Progenitor cell of endocrine pancreas (in vitro differentiated cells): ENCODE results near the gene NAXD. TPM values are rescaled to one million over a fixed set of nuclear protein-coding genes. Genes with fewer than 3 reads are reported as not detected.
"Not testable (repeated sequence)": the region's sequence is repeated elsewhere in the genome, so short reads cannot be mapped to it uniquely, and the experiment has no call there.

Source experiments
- DNase-seq: peaks from one replicate; pipeline ENCODE4 v3.0.0; 2021; ENCODE audit warnings: low spot score; ENCODE audit not compliant: unreplicated experiment
- H3K27ac Mint-ChIP-seq: 2 replicates; pipeline ENCODE4 v1.8.0; 2021; ENCODE audit warnings: mild to moderate bottlenecking, moderate library complexity, mixed read lengths
- H3K27me3 Mint-ChIP-seq: 2 replicates; pipeline ENCODE4 v1.8.0; 2021; ENCODE audit warnings: mixed read lengths
- H3K36me3 Mint-ChIP-seq: 2 replicates; pipeline ENCODE4 v1.8.0; 2022; ENCODE audit warnings: mixed read lengths; ENCODE audit not compliant: insufficient read depth
- H3K4me1 Mint-ChIP-seq: 2 replicates; pipeline ENCODE4 v1.8.0; 2021; ENCODE audit warnings: low read depth, mixed read lengths
- H3K4me3 Mint-ChIP-seq: 2 replicates; pipeline ENCODE4 v1.8.0; 2021; ENCODE audit warnings: low read depth, mild to moderate bottlenecking, moderate library complexity, mixed read lengths
- H3K9me3 Mint-ChIP-seq: 2 replicates; pipeline ENCODE4 v1.8.0; 2021; ENCODE audit warnings: low read depth, mixed read lengths
- CTCF ChIP-seq: fragments of 200-600 bp; sonication (generic); IDR thresholded peaks from one replicate; pipeline ENCODE4 v1.5.0; 2021; ENCODE audit warnings: antibody characterized with exemption, mild to moderate bottlenecking; ENCODE audit not compliant: unreplicated experiment
- total RNA-seq: library from RNA; stranded (reverse); gene quantifications from 2 replicates; pipeline ENCODE4 v1.2.1, GENCODE V29; 2021

NAXD gene
- total RNA-seq, 1 donor from 2014 or later: 34.2 TPM

DNA sequence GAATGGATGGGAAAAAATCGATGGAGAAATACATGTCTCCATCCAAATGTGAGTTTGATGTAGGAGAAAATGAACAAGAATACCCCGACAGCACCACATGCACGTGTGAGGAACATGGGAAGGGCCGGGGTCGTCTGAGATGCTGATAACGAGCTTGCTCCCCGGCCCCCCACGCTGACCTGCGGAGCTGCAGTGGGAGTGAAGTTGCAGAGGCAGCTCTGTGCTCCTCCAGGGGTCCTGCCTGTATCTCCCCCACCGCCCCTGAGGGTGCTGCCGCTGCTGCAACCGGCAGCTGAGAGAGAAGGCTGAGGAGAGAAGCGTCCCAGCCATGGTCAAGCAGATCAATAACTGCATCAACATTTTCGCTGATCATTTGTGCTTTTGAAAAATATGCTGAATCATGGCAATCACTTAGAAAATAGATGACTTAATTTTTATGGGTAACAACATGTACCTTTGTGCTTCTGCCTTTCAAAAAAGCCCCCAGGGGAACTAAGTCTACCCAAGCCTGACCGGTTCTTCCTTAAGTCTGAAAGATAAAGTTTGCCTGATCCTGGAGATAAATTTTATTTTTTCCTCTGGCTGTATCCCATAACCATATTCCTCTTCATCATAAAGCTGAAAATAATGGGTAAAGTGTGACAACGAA, 18.2 kb upstream of the NAXD start:
- Mint-ChIP-seq H3K4me3 (no peak overlapping the region), H3K4me1 (peaks cover 2% of the 10 kb centered on the region), H3K9me3 (no peaks in the 10 kb centered on the region), H3K27ac (no peak overlapping the region), H3K27me3 (no peaks in the 10 kb centered on the region), H3K36me3 (no peaks in the 10 kb centered on the region)
- no peak for DNase-seq
- no peak for TF ChIP-seq CTCF

GRCh38 chr13:110600261-110600819, 15.0 kb upstream of the NAXD start:
- no peak overlapping the region for H3K27ac Mint-ChIP-seq
- TF ChIP-seq CTCF: no peak
- H3K9me3 Mint-ChIP-seq: peaks cover 5% of the 10 kb centered on the region
- DNase-seq: no peak
- H3K27me3 Mint-ChIP-seq: no peaks in the 10 kb centered on the region
- H3K36me3 Mint-ChIP-seq: peaks cover 2% of the 10 kb centered on the region
- H3K4me3 Mint-ChIP-seq: no peak overlapping the region
- H3K4me1 Mint-ChIP-seq: peaks cover 3% of the 10 kb centered on the region

- Mint-ChIP-seq H3K4me1 (peaks cover 3% of the 10 kb centered on the region), H3K27me3 (no peaks in the 10 kb centered on the region), H3K4me3 (no peak overlapping the region), H3K27ac (no peak overlapping the region), H3K36me3 (peaks cover 2% of the 10 kb centered on the region), H3K9me3 (peaks cover 5% of the 10 kb centered on the region)
- no peak for DNase-seq
- no peak for TF ChIP-seq CTCF
Observed at GRCh38 chr13:110600980-110601379, 14.4 kb upstream of the NAXD start.

DNA sequence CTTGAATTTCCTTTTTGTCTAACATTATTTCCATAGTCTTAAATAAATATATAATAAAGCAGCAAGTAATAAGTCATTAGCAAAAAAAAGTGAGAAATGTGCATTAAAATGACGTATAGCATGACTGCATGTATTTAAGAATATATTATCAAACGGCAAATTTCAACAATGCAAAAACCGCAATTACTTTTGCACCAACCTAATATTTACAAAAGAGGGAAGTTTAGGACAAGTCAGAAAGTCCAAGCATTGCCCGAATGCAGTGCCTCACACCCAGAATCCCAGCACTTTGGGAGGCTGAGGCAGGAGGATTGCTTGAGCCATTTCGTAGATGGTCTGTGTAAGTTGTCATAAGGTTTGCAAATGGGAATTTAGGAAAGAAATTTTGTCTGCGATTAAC, 10.2 kb upstream of the NAXD start:
- Mint-ChIP-seq H3K27me3 (peaks cover under 1% of the 10 kb centered on the region), H3K27ac (no peak overlapping the region), H3K36me3 (peaks cover 5% of the 10 kb centered on the region), H3K4me1 (peaks cover 4% of the 10 kb centered on the region), H3K9me3 (peaks cover 9% of the 10 kb centered on the region), H3K4me3 (no peak overlapping the region)
- no peak for TF ChIP-seq CTCF
- no peak for DNase-seq

GRCh38 chr13:110606281-110606680, 9.1 kb upstream of the NAXD start:
- DNase-seq, H3K27me3 Mint-ChIP-seq, H3K27ac Mint-ChIP-seq, H3K36me3 Mint-ChIP-seq, H3K4me1 Mint-ChIP-seq, H3K9me3 Mint-ChIP-seq, H3K4me3 Mint-ChIP-seq: not testable (repeated sequence)

DNA sequence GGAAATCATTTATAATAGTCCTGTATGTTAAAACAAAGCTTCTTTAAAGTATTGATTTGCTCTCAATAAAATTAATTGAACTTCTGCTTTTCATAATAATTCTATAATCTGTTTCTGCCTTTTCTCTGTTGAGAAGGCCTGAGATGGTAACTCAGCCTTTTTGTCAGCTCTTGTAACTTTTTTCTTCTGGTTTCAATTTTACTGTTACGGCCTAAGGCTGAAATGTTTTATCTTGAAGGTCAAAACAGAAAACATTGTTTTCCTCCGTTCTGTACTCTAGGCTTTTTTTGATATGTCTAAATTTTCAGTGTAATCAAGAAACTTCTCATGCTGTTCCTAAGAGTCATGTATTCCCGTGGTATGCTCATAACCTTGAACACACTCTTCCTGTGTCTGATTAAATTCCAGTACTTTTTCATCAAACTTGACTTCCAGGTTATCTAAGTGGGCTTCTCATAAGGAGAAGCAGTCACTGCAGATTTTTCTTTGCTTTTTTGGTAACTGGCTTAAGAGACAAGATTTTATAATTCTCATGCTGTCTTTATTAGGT, 7.6 kb upstream of the NAXD start:
- Mint-ChIP-seq H3K36me3 (peaks cover 5% of the 10 kb centered on the region), H3K27ac (no peak overlapping the region), H3K27me3 (peaks cover 24% of the 10 kb centered on the region), H3K4me1 (peaks cover 2% of the 10 kb centered on the region), H3K9me3 (peaks cover 9% of the 10 kb centered on the region), H3K4me3 (no peak overlapping the region)
- no peak for TF ChIP-seq CTCF
- no peak for DNase-seq
